ENCODE measurements around the gene NPS.

GRCh38 chr10:127524229-127524628 is 24.9 kb upstream of the NPS start:
- no peak for TF ChIP-seq CSRNP3 (CRISPR knock-in tag; IDR thresholded peaks at IDR 0.05)
- no peak for TF ChIP-seq BACH2 (CRISPR knock-in tag; IDR thresholded peaks at IDR 0.05; ENCODE audit: borderline replicate concordance)
- TF ChIP-seq RARB (CRISPR knock-in tag; IDR thresholded peaks at IDR 0.05) = no peak
- no peak for TF ChIP-seq PATZ1 (CRISPR knock-in tag; IDR thresholded peaks at IDR 0.05; ENCODE audit: borderline replicate concordance)
- no peak for TF ChIP-seq ISL1 (CRISPR knock-in tag; IDR thresholded peaks at IDR 0.05)
- no peak for TF ChIP-seq TSHZ2 (CRISPR knock-in tag; IDR thresholded peaks at IDR 0.05)
- no peak for TF ChIP-seq ZNF70 (CRISPR knock-in tag; IDR thresholded peaks at IDR 0.05)
- TF ChIP-seq PPARA (CRISPR knock-in tag; IDR thresholded peaks at IDR 0.05; ENCODE audit: borderline replicate concordance) = no peak
- TF ChIP-seq CSDC2 (CRISPR knock-in tag; IDR thresholded peaks at IDR 0.05) = no peak
- TF ChIP-seq POU6F1 (CRISPR knock-in tag; IDR thresholded peaks at IDR 0.05; ENCODE audit: borderline replicate concordance, low read depth) = no peak
- no peak for TF ChIP-seq CREB5 (CRISPR knock-in tag; IDR thresholded peaks at IDR 0.05; ENCODE audit: low read depth)
- no peak for TF ChIP-seq ZNF565 (CRISPR knock-in tag; conservative IDR thresholded peaks at IDR 0.05; ENCODE audit: low read depth)
- TF ChIP-seq ESRRG (CRISPR knock-in tag; IDR thresholded peaks at IDR 0.05) = no peak
- TF ChIP-seq SNAI2 (CRISPR knock-in tag; IDR thresholded peaks at IDR 0.05) = no peak
